Measurements from ENCODE around the gene DEGS2.
A peak's percentile ranks its signal among the peaks of the same experiment; 100 is the strongest.

- peak; percentile 78 to 93 (median 84) for TF ChIP-seq CTCF (IDR thresholded peaks at IDR 0.05)
- no peak for TF ChIP-seq POLR2A (IDR thresholded peaks at IDR 0.05)
These were observed 51.2 kb downstream of the DEGS2 start for GRCh38 chr14:100108042-100108825.

All from upper lobe of left lung (tissue), 4 donors.